A549 treated with Hydrocortisone at 1 μM for 4 hours (cell line): ENCODE data around the gene ZNF350. TPM values are rescaled to one million over a fixed set of nuclear protein-coding genes. Genes with fewer than 3 reads are reported as not detected.

Experiments
- total RNA-seq: library from RNA; stranded (reverse); fragments of 200-300 nt; extraction: Qiagen RNA extraction; gene quantifications from 5 replicates; pipeline ENCODE4 v1.2.3, GENCODE V29; 2022

The ZNF350 gene
- 3.3 to 6.3 TPM (median 3.6 TPM) in 5 replicates for total RNA-seq

GRCh38 chr19:51986309-51987291 is at the start of gene ZNF350:
TSS of gene ZNF350 (minus strand) at chr19:51986840. CDS start at chr19:51974360, 12,480 bp downstream.

GRCh38 chr19:52028027-52028779 is 41.6 kb upstream of the ZNF350 start, which contains the start of gene ZNF614:
TSS of gene ZNF614 (minus strand) at chr19:52028379. CDS start at chr19:52025745, 2,634 bp downstream.

GRCh38 chr19:52007806-52008557 is 21.3 kb upstream of the ZNF350 start, which contains the start of gene ZNF615:
TSS of gene ZNF615 (minus strand) at chr19:52008211. CDS start at chr19:52003711, 4,500 bp downstream.

GRCh38 chr19:51926784-51927741 is 59.6 kb downstream of the ZNF350 start, which contains the start of gene ZNF613:
TSS of gene ZNF613 (plus strand) at chr19:51927472. CDS start at chr19:51936221, 8,749 bp downstream.

Other genes with a start within 250 kb of the ZNF350 start
- gene FPR1, start 235.0 kb downstream of the ZNF350 start, total RNA-seq = 0.05 to 0.15 TPM (median 0.08 TPM) in 5 replicates
- gene FPR2, start 225.7 kb downstream of the ZNF350 start, total RNA-seq = not detected in 5 replicates
- not detected in 5 replicates for gene FPR3, start 191.7 kb downstream of the ZNF350 start, total RNA-seq
- 0.08 to 0.17 TPM (median 0.09 TPM) in 4 of 5 replicates, not detected in the other for gene ZNF577, start 98.9 kb downstream of the ZNF350 start, total RNA-seq
- 0.17 to 0.41 TPM (median 0.22 TPM) in 5 replicates for gene ZNF649, start 81.8 kb downstream of the ZNF350 start, total RNA-seq
- 0.63 to 1.9 TPM (median 1.5 TPM) in 5 replicates for gene ZNF613, start 59.4 kb downstream of the ZNF350 start, total RNA-seq
- gene ZNF615, start 21.4 kb upstream of the ZNF350 start, total RNA-seq = 2.2 to 5.9 TPM (median 3.4 TPM) in 5 replicates
- gene ZNF614, start 41.5 kb upstream of the ZNF350 start, total RNA-seq = 2.5 to 3.8 TPM (median 3.1 TPM) in 5 replicates
- gene ZNF432, start 62.0 kb upstream of the ZNF350 start, total RNA-seq = 1.3 to 1.9 TPM (median 1.6 TPM) in 5 replicates
- 1.5 to 2.4 TPM (median 2.3 TPM) in 5 replicates for gene ZNF841, start 108.9 kb upstream of the ZNF350 start, total RNA-seq
- 0.52 to 0.85 TPM (median 0.75 TPM) in 5 replicates for gene ZNF616, start 153.1 kb upstream of the ZNF350 start, total RNA-seq
- gene ZNF836, start 184.8 kb upstream of the ZNF350 start, total RNA-seq = 0.45 to 1.2 TPM (median 0.88 TPM) in 5 replicates
- gene PPP2R1A, start 203.2 kb upstream of the ZNF350 start, total RNA-seq = 178 to 309 TPM (median 306 TPM) in 5 replicates